Measurements from ENCODE around the gene SLC11A2. TPM values are rescaled to one million over a fixed set of nuclear protein-coding genes. Genes with fewer than 3 reads are reported as not detected.

SLC11A2 gene
- total and polyA plus RNA-seq, 2 of the 8 experiments (the other 6 are each of a cell fraction or from before 2014, with no cell fraction given): 55.0 to 61.5 TPM

- no peak for TF ChIP-seq SIN3A (conservative IDR thresholded peaks at IDR 0.05 in 1 of 2, IDR thresholded peaks at IDR 0.05 in 1 of 2; ENCODE audit: low read depth in 1 of 2, low read length in 2 of 2)
These were observed 17.7 kb downstream of the SLC11A2 start (continued) for GRCh38 chr12:51008329-51009055.

Measured in H1 (cell line).